Measurements from ENCODE around the gene DNAJC5G. TPM values are rescaled to one million over a fixed set of nuclear protein-coding genes. Genes with fewer than 3 reads are reported as not detected.

Gene DNAJC5G
- total RNA-seq, 1 experiment from 2014 or later, result not detected

- in situ Hi-C loops (cut with HindIII; ENCODE audit: low sequenced_read_pairs), result no loop called here
- no peak for DNase-seq (ENCODE audit: low spot score)
These were observed 49.5 kb downstream of the DNAJC5G start for GRCh38 chr2:27324720-27325119.

Other genes with a start within 250 kb of the DNAJC5G start
- gene TMEM214, start 242.5 kb upstream of the DNAJC5G start, total RNA-seq (2014; rRNA removed; shearing (Covaris generic)), result 34.7 and 37.0 TPM in 2 replicates
- 59.4 and 68.2 TPM in 2 replicates for gene AGBL5, start 223.8 kb upstream of the DNAJC5G start, total RNA-seq (2014; rRNA removed; shearing (Covaris generic))
- 339 and 392 TPM in 2 replicates for gene OST4, start 203.8 kb upstream of the DNAJC5G start, total RNA-seq (2014; rRNA removed; shearing (Covaris generic))
- 2.3 and 3.9 TPM in 2 replicates for gene EMILIN1, start 196.8 kb upstream of the DNAJC5G start, total RNA-seq (2014; rRNA removed; shearing (Covaris generic))
- 2.4 and 7.3 TPM in 2 replicates for gene KHK, start 188.7 kb upstream of the DNAJC5G start, total RNA-seq (2014; rRNA removed; shearing (Covaris generic))
- gene CGREF1, start 156.3 kb upstream of the DNAJC5G start, total RNA-seq (2014; rRNA removed; shearing (Covaris generic)), result 1.3 and 11.3 TPM in 2 replicates
- 0.43 TPM in 1 of 2 replicates, not detected in the other for gene ABHD1, start 151.6 kb upstream of the DNAJC5G start, total RNA-seq (2014; rRNA removed; shearing (Covaris generic))
- 89.5 and 92.2 TPM in 2 replicates for gene PREB, start 140.8 kb upstream of the DNAJC5G start, total RNA-seq (2014; rRNA removed; shearing (Covaris generic))
- not detected in 2 replicates for gene PRR30, start 136.0 kb upstream of the DNAJC5G start, total RNA-seq (2014; rRNA removed; shearing (Covaris generic))
- gene TCF23, start 126.4 kb upstream of the DNAJC5G start, total RNA-seq (2014; rRNA removed; shearing (Covaris generic)), result not detected in 2 replicates
- gene ATRAID, start 63.4 kb upstream of the DNAJC5G start, total RNA-seq (2014; rRNA removed; shearing (Covaris generic)), result 130 and 164 TPM in 2 replicates
- 53.8 and 60.0 TPM in 2 replicates for gene SLC5A6, start 63.2 kb upstream of the DNAJC5G start, total RNA-seq (2014; rRNA removed; shearing (Covaris generic))
- gene CAD, start 58.1 kb upstream of the DNAJC5G start, total RNA-seq (2014; rRNA removed; shearing (Covaris generic)), result 52.3 and 69.6 TPM in 2 replicates
- 1.3 and 2.6 TPM in 2 replicates for gene SLC30A3, start 12.4 kb upstream of the DNAJC5G start, total RNA-seq (2014; rRNA removed; shearing (Covaris generic))
- not detected in 2 replicates for gene TRIM54, start 7.0 kb downstream of the DNAJC5G start, total RNA-seq (2014; rRNA removed; shearing (Covaris generic))
- not detected in 2 replicates for gene UCN, start 33.0 kb downstream of the DNAJC5G start, total RNA-seq (2014; rRNA removed; shearing (Covaris generic))
- 80.5 and 99.1 TPM in 2 replicates for gene MPV17, start 47.7 kb downstream of the DNAJC5G start, total RNA-seq (2014; rRNA removed; shearing (Covaris generic))
- 101 and 102 TPM in 2 replicates for gene GTF3C2, start 81.3 kb downstream of the DNAJC5G start, total RNA-seq (2014; rRNA removed; shearing (Covaris generic))
- 36.0 and 44.8 TPM in 2 replicates for gene EIF2B4, start 94.9 kb downstream of the DNAJC5G start, total RNA-seq (2014; rRNA removed; shearing (Covaris generic))
- 157 and 165 TPM in 2 replicates for gene SNX17, start 95.2 kb downstream of the DNAJC5G start, total RNA-seq (2014; rRNA removed; shearing (Covaris generic))
- 20.4 and 23.3 TPM in 2 replicates for gene ZNF513, start 105.3 kb downstream of the DNAJC5G start, total RNA-seq (2014; rRNA removed; shearing (Covaris generic))
- 178 and 244 TPM in 2 replicates for gene PPM1G, start 134.2 kb downstream of the DNAJC5G start, total RNA-seq (2014; rRNA removed; shearing (Covaris generic))
- 92.4 and 108 TPM in 2 replicates for gene NRBP1, start 153.2 kb downstream of the DNAJC5G start, total RNA-seq (2014; rRNA removed; shearing (Covaris generic))
- gene KRTCAP3, start 166.9 kb downstream of the DNAJC5G start, total RNA-seq (2014; rRNA removed; shearing (Covaris generic)), result not detected in 2 replicates
- gene IFT172, start 214.3 kb downstream of the DNAJC5G start, total RNA-seq (2014; rRNA removed; shearing (Covaris generic)), result 4.4 and 9.4 TPM in 2 replicates
- gene FNDC4, start 219.8 kb downstream of the DNAJC5G start, total RNA-seq (2014; rRNA removed; shearing (Covaris generic)), result 4.0 and 5.2 TPM in 2 replicates
- not detected in 2 replicates for gene GCKR, start 221.4 kb downstream of the DNAJC5G start, total RNA-seq (2014; rRNA removed; shearing (Covaris generic))